Gastroesophageal sphincter (tissue), 3 donors: Measurements from ENCODE around the gene TMED4.

Source experiments
- CTCF ChIP-seq, 4 experiments: fragments of 200-600 bp in 2 of 4; fragments of 450-650 bp in 2 of 4; sonication (generic) in 1 of 4; IDR thresholded peaks; one replicate each; pipeline ENCODE4 v1.5.1; 2017 to 2019; ENCODE audit warnings: antibody characterized with exemption in 4 of 4, mild to moderate bottlenecking in 2 of 4, moderate library complexity in 2 of 4
- POLR2A ChIP-seq, 2 donors: fragments of 450-650 bp; IDR thresholded peaks; one replicate each; pipeline ENCODE4 v1.6.1; 2017; ENCODE audit warnings: antibody characterized with exemption in 2 of 2, mild to moderate bottlenecking in 2 of 2, moderate library complexity in 1 of 2

DNA sequence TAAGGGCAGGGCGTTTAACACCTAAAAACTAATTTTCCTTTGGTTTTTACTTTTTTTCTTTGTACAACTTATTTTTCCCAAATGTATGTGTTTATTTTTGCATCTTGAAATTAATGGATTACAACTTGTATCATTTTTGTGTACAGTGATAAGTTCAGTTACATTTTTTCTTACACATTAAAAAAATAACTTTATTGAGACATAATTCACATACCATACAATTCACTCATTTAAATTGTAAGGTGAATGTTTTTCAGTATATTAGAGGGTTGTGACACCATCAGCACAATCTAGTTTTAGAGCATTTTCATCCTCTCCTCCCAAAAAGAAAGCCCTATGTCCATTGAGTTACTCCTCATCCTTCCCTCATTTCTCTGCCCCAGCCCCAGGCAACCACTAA lies 36.0 kb upstream of the TMED4 start:
- no peak for TF ChIP-seq CTCF (IDR thresholded peaks at IDR 0.05)
- TF ChIP-seq POLR2A (IDR thresholded peaks at IDR 0.05): no peak
